Islet precursor cell (in vitro differentiated cells): ENCODE measurements around the gene AGT.
"Not testable (repeated sequence)": the region's sequence is repeated elsewhere in the genome, so short reads cannot be mapped to it uniquely, and the experiment has no call there.

Experiments
- DNase-seq: peaks from one replicate; pipeline ENCODE4 v3.0.0-alpha.2; 2018

AGT gene

GRCh38 chr1:230684998-230685397 is 28.9 kb downstream of the AGT start:
- no peak for DNase-seq

- DNase-seq, result peak; percentile 88
Measured at GRCh38 chr1:230684146-230684545, 29.8 kb downstream of the AGT start.

GRCh38 chr1:230682882-230683610 is 30.9 kb downstream of the AGT start:
- no peak for DNase-seq

GRCh38 chr1:230682274-230682673 is 31.6 kb downstream of the AGT start:
- DNase-seq, result no peak

GRCh38 chr1:230681599-230681998 is 32.3 kb downstream of the AGT start:
- DNase-seq, result no peak

GRCh38 chr1:230680300-230681025 is 33.5 kb downstream of the AGT start:
- DNase-seq, result no peak

GRCh38 chr1:230679825-230680224 is 34.1 kb downstream of the AGT start:
- no peak for DNase-seq

- no peak for DNase-seq
Measured at GRCh38 chr1:230679192-230679591, 34.7 kb downstream of the AGT start.

- no peak for DNase-seq
Measured at GRCh38 chr1:230677200-230677599, 36.7 kb downstream of the AGT start.

- no peak for DNase-seq
Measured at GRCh38 chr1:230674581-230674980, 39.3 kb downstream of the AGT start.

GRCh38 chr1:230669543-230669942 is 44.4 kb downstream of the AGT start:
- no peak for DNase-seq

- no peak for DNase-seq
Measured at GRCh38 chr1:230668227-230668626, 45.7 kb downstream of the AGT start.

GRCh38 chr1:230661976-230662375 is 51.9 kb downstream of the AGT start:
- no peak for DNase-seq

GRCh38 chr1:230658691-230659090 is 55.2 kb downstream of the AGT start:
- DNase-seq, result no peak

- DNase-seq, result not testable (repeated sequence)
Measured at GRCh38 chr1:230658103-230658502, 55.8 kb downstream of the AGT start.

GRCh38 chr1:230656719-230657118 is 57.2 kb downstream of the AGT start:
- DNase-seq, result not testable (repeated sequence)
